IPS DF 6.9 (cell line): ENCODE data around the gene GET3.
A peak's percentile ranks its signal among the peaks of the same experiment; 100 is the strongest.

Source experiments
- DNase-seq: peaks from one replicate; pipeline ENCODE4 v3.0.0-alpha.2; 2013; ENCODE audit warnings: low read depth, low spot score
- H3K27ac ChIP-seq: one replicate; pipeline ENCODE4 v1.5.1; 2013; ENCODE audit warnings: low read length, control low read depth
- H3K27me3 ChIP-seq: 2 replicates; pipeline ENCODE4 v1.6.1; 2013; ENCODE audit warnings: mild to moderate bottlenecking, low read length; ENCODE audit not compliant: control insufficient read depth, insufficient read depth
- H3K36me3 ChIP-seq: 2 replicates; pipeline ENCODE4 v1.6.1; 2013; ENCODE audit warnings: low read length; ENCODE audit not compliant: control insufficient read depth, insufficient read depth
- H3K4me1 ChIP-seq: 2 replicates; pipeline ENCODE4 v1.6.1; 2013; ENCODE audit warnings: low read length; ENCODE audit not compliant: control insufficient read depth, insufficient read depth
- H3K4me3 ChIP-seq: 2 replicates; pipeline ENCODE4 v1.5.1; 2013; ENCODE audit warnings: mild to moderate bottlenecking, low read length
- H3K9me3 ChIP-seq: 2 replicates; pipeline ENCODE4 v1.6.1; 2013; ENCODE audit warnings: low read length, inconsistent platforms; ENCODE audit not compliant: control insufficient read depth, insufficient read depth
- WGBS: extraction: QIAGEN DNeasy Blood & Tissue Kit; methylation state at CpG from one replicate; pipeline ENCODE4 v1.1.7; 2013; ENCODE audit warnings: mixed read lengths, missing lambda C conversion rate; ENCODE audit not compliant: insufficient read length, insufficient coverage; 5-methylcytosine and 5-hydroxymethylcytosine counted together

GET3 gene

DNA sequence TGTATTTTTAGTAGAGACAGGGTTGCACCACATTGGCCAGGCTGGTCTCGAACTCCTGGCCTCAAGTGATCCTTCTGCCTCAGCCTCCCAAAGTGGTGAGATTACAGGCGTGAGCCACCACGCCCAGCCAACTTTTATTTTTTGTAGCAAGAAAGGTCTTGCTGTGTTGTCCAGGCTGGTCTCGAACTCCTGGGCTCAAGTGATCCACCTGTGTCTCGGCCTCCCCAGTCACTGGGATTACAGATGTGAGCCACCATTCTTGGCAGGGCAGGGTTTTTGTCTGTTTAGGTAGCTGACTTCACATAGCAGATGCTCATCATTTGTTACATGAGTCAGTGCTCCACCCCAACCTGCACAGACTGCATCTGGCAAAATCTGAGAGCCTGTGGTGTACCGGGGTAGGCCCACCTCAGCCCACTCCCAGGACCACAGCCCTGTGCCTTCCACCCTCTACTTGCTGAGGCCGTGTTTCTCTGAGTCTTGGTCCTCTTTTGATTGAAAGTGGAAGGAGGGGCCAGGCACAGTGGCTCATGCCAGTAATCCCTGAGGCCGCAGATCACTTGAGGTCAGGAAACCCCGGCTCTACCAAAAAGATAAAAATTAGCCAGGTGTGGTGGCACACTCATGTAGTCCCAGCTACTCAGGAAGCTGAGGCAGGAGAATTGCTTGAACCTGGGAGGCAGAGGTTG is 9.4 kb upstream of the GET3 start:
- H3K27ac ChIP-seq = no peak overlapping the region
- WGBS = no CpG with 5 or more reads among the region's 9 CpGs
- H3K4me1 ChIP-seq = no peaks in the 10 kb centered on the region
- no peak overlapping the region for H3K4me3 ChIP-seq
- peaks cover 19% of the 10 kb centered on the region for H3K36me3 ChIP-seq
- H3K9me3 ChIP-seq = no peaks in the 10 kb centered on the region
- no peak for DNase-seq
- H3K27me3 ChIP-seq = no peaks in the 10 kb centered on the region

DNA sequence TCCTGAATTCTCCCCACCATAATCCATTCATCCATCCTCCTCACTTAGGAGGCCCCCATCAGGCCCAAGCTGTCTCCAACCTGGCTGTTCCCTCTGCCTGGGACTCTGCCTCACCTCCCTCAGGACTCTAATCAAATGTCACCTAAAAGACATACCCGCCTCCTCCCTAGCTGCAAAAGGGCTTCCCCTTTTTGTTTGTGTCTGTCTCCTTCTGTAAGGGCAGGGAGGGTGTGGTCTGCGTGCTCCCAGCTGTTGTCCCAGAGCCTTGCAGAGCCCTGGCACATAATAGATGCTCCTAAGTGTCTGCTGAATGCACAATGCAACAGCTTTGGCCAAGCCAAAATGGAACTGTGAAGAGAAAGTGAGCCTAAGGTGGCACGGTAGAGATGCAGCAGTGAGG is 7.2 kb upstream of the GET3 start:
- no CpG with 5 or more reads among the region's 3 CpGs for WGBS
- H3K27ac ChIP-seq = no peak overlapping the region
- H3K4me1 ChIP-seq = no peaks in the 10 kb centered on the region
- no peaks in the 10 kb centered on the region for H3K27me3 ChIP-seq
- H3K9me3 ChIP-seq = no peaks in the 10 kb centered on the region
- no peak overlapping the region for H3K4me3 ChIP-seq
- DNase-seq = no peak
- H3K36me3 ChIP-seq = peaks cover 19% of the 10 kb centered on the region

DNA sequence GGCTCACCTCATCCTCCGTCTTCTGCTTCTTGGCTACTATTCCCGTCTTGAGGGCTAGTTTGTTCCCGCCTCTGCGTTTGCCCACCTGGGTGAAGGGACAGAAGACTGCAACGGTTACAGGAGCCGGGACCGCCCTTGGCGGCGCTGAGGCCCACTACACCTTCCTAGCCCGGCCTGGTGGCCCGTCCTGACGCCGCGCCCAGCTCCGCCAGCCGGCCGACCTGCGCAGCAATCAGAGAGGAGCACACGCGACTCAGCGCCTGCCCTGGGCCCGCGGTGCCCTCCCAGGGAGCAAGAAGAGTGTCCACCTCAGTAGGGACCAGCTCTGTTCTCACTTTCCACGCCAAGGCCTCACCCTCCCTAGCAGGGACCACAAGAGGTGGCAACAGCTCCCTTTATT is 6.0 kb upstream of the GET3 start:
- WGBS = no CpG with 5 or more reads among the region's 24 CpGs
- H3K9me3 ChIP-seq = no peaks in the 10 kb centered on the region

DNA sequence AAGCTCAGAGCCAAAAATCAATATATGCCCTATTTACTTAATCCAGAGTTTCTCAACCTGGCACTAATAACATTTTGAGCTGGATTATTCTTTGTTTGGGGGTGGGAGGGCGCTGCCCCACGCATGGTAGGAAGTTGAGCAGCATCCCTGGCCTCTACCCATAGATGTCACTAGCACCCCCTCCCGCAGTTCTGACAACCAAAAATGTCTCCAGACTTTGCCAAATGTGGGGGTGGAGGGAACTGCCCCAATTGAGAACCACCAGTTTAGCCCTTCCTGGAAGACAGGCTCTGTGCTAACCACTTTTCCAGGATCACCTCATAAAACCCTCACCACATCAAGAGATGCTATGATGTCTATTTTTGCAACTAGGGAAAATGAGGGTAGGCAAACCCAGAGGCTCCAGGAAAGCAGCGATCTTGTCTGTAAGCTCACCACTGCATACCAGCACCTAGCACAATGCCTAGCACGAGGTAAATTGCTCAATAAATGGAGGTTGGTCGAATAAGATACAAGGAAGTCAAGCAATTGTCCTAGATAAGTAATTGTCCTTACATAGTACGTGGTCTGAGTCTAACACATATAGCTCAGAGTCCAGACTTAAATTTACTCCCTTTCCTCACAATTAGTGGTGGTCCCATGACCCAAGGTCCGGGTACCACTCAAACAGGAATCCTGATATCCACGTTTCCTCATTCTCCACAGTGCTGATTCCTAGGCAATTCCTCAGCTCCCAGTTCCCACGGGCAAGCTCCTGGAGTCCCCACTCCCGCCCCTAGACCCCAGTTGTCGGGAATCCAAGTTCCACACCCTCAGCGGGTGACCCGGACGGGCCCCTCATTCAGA is 3.7 kb upstream of the GET3 start:
- no peaks in the 10 kb centered on the region for H3K9me3 ChIP-seq
- no peaks in the 10 kb centered on the region; the same call in 1 of the 2 replicates for H3K4me1 ChIP-seq
- no peak for DNase-seq
- H3K36me3 ChIP-seq = peaks cover 19% of the 10 kb centered on the region
- H3K27ac ChIP-seq = no peak overlapping the region
- whole genome bisulfite sequencing = no CpG with 5 or more reads among the region's 15 CpGs
- no peaks in the 10 kb centered on the region for H3K27me3 ChIP-seq
- H3K4me3 ChIP-seq = peak overlapping the region; percentile 98

More for the DNA sequence above, 6.0 kb upstream of the GET3 start:
- Histone ChIP-seq H3K27ac (no peak overlapping the region), H3K4me1 (no peaks in the 10 kb centered on the region), H3K27me3 (no peaks in the 10 kb centered on the region), H3K36me3 (peaks cover 19% of the 10 kb centered on the region), H3K4me3 (no peak overlapping the region)
- no peak for DNase-seq

DNA sequence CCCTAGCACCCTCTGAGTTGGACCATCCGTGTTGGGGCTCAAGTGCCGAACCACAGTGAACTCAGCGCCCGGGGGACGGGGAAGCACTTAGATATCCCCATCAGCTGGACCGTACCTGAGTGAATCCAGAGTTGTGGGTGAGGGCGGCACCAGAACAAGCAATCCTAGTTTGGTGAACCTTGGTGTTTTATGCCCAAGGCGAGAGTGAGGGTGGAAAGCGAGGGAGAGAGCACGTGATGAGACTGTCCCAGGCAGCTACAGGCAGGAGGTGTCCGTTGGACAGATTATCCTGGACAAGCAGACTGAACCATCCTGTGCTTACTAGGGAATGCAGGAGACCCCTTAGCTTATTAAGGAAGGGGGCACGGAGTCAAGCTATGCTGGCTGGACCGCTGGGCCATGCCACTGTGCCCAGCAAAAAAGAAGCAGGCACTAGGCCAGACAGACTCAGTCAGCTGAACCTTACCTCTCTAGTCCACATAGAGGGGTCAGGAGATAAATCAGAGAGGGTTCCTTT is 596 bp downstream of the GET3 start:
- no peaks in the 10 kb centered on the region; the same call in 1 of the 2 replicates for H3K4me1 ChIP-seq
- H3K36me3 ChIP-seq = no peaks in the 10 kb centered on the region
- no peak for DNase-seq
- no peak overlapping the region for H3K27ac ChIP-seq
- peak overlapping the region; percentile 75 for H3K4me3 ChIP-seq
- no CpG with 5 or more reads among the region's 13 CpGs for WGBS
- H3K27me3 ChIP-seq = no peaks in the 10 kb centered on the region
- H3K9me3 ChIP-seq = no peaks in the 10 kb centered on the region

DNA sequence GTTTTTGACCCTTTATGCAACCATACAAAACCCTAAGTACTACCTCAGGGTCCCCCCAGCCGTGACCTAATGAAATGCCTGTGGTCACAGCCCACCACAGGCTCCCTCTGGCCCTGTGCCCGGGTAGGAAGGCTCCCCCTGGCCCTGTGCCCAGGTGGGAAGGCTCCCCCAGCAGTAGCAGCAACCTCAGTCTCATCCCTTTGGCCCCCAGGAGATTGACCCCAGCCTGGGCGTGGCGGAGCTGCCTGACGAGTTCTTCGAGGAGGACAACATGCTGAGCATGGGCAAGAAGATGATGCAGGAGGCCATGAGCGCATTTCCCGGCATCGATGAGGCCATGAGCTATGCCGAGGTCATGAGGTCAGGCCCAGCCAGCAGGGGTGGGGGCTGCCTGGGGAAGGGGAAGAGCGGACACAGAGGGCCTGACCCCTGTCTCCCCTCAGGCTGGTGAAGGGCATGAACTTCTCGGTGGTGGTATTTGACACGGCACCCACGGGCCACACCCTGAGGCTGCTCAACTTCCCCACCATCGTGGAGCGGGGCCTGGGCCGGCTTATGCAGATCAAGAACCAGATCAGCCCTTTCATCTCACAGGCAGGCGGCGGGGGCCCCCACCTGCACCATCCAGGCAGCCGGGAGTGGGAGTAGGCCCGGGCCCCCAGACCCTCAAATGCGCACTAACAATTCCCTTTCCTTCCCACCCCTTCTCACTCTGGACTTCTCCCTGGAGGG is 8.0 kb downstream of the GET3 start:
- Histone ChIP-seq H3K36me3 (peaks cover 14% of the 10 kb centered on the region; the same call in 1 of the 2 replicates), H3K27ac (no peak overlapping the region), H3K4me3 (no peak overlapping the region), H3K4me1 (no peaks in the 10 kb centered on the region), H3K27me3 (no peaks in the 10 kb centered on the region), H3K9me3 (no peaks in the 10 kb centered on the region)
- no CpG with 5 or more reads among the region's 22 CpGs for WGBS
- no peak for DNase-seq

DNA sequence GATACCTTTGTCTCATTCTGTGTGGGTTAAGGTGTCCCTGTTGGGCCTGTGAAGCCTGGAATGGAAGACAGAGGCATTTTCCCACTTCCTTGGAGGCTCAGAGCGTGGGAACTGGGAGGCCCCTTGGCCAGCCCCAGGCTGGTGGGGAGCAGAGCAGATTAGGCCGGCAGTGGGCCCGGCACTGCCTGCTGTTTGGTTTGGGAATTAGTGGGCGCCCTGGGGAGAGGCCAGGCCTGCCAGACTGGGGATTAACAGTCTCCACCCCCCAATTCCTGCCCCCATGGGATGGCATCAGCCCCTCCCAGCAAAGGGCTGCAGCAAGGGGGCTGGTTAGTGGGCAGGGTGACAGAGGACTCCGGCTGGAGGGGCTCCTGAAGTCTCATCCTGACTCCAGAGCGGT is 11.2 kb downstream of the GET3 start:
- Histone ChIP-seq H3K36me3 (peaks cover 14% of the 10 kb centered on the region; the same call in 1 of the 2 replicates), H3K27me3 (no peaks in the 10 kb centered on the region), H3K4me3 (no peak overlapping the region), H3K4me1 (0 out of 2 replicates have a peak, but pooled peaks cover 1% of the 10 kb centered on the region), H3K27ac (no peak overlapping the region), H3K9me3 (no peaks in the 10 kb centered on the region)
- WGBS = no CpG with 5 or more reads among the region's 6 CpGs
- DNase-seq = no peak

DNA sequence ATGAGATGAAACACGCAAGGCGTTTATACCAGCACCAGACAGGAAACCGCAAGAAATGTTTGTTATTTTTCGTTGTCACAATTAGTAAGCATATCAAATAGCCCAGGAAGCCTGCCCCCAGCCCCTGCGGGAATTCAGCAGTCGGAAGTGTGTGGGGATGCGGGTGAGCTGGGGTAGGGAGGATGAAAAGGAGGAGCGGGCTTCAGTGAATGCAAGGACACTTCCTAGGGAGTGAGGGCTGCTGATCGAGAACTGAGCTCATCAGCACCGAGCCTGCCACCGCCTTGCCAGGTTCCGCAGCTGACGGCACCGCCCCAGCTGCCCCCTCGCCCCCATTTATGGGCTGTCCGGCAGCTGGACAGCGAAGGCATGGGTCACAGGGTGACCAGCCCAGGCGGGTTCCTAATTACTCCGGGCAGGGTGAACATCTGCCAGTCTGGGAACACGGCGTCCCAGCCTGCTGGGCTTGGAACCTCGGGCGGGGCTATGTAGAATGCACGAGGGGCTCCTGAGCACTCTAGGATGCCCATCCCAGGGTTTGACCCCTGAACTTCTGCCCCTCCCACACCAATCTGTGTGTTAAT is 12.7 kb downstream of the GET3 start:
- no CpG with 5 or more reads among the region's 24 CpGs for WGBS
- 0 out of 2 replicates have a peak, but pooled peaks cover 1% of the 10 kb centered on the region for H3K4me1 ChIP-seq
- H3K36me3 ChIP-seq = peaks cover 13% of the 10 kb centered on the region; the same call in 1 of the 2 replicates
- H3K27me3 ChIP-seq = no peaks in the 10 kb centered on the region
- H3K27ac ChIP-seq = no peak overlapping the region
- DNase-seq = no peak
- H3K9me3 ChIP-seq = no peaks in the 10 kb centered on the region
- H3K4me3 ChIP-seq = no peak overlapping the region

DNA sequence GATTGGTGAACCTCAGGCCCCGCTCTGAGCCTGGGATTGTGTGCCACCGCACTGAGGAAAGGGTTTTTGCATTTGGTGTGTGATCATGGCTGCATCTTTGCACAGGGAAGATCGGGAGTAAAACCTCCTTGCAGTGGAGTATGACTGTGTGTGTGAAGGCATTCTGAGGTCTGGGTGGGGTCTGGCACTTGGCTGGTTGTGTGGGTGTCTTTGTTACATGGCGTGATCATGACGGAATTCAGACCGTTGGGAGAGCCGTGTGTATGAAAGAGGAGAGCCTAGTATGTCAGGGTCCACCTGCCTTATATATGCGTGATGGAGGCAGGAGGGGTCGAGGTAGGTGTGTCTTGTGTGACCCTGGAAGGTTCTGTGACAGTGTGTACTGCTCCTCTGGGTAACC is 13.6 kb downstream of the GET3 start:
- Histone ChIP-seq H3K4me3 (no peak overlapping the region), H3K36me3 (peaks cover 8% of the 10 kb centered on the region; the same call in 1 of the 2 replicates), H3K27me3 (no peaks in the 10 kb centered on the region), H3K9me3 (no peaks in the 10 kb centered on the region), H3K27ac (no peak overlapping the region), H3K4me1 (0 out of 2 replicates have a peak, but pooled peaks cover 1% of the 10 kb centered on the region)
- no peak for DNase-seq
- no CpG with 5 or more reads among the region's 9 CpGs for WGBS

DNA sequence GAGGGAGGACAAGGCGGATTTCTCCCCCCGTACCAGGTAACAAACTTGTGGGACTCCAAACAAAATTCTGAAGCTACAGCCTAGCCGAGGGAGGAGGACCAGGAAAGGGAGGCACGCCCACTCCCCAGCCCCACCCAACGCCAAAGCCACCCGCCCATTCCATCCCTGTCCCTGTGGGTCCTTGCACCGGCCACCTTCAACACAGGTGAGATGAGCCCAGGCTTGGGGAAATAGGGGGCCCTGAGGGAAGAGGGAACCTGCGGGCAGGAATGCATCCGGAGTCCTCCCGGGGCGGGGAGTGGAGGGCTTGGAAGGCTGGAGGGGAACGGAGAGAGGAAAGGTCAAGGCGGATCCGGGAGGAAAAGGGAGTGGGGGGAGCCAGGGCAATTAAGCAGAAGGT is 14.3 kb downstream of the GET3 start, which contains the start of gene BEST2:
Gene BEST2 (plus strand): TSS at position 157 of the 400 bp plus-strand sequence. CDS start 802 bp downstream, outside the sequence.
- H3K4me1 ChIP-seq = 0 out of 2 replicates have a peak, but pooled peaks cover 1% of the 10 kb centered on the region
- H3K9me3 ChIP-seq = no peaks in the 10 kb centered on the region
- peaks cover 6% of the 10 kb centered on the region; the same call in 1 of the 2 replicates for H3K36me3 ChIP-seq
- no CpG with 5 or more reads among the region's 14 CpGs for WGBS
- no peaks in the 10 kb centered on the region for H3K27me3 ChIP-seq
- H3K4me3 ChIP-seq = peak within 1 kb of the TSS; percentile 40; the same call in 1 of the 2 replicates
- no peak for DNase-seq
- H3K27ac ChIP-seq = no peak within 1 kb of the TSS
